NB4 (cell line): ENCODE measurements around the gene TMUB2.
A peak's percentile ranks its signal among the peaks of the same experiment; 100 is the strongest.
"Not testable (repeated sequence)": the region's sequence is repeated elsewhere in the genome, so short reads cannot be mapped to it uniquely, and the experiment has no call there.

Experiments used
- DNase-seq: peaks from one replicate; pipeline ENCODE4 v3.0.0; 2010; ENCODE audit warnings: low read depth
- H3K4me3 ChIP-seq: one replicate; pipeline ENCODE4 v1.5.1; 2011; ENCODE audit warnings: mild to moderate bottlenecking, low read depth, low read length, moderate library complexity
- MAX ChIP-seq: IDR thresholded peaks from 2 replicates; pipeline ENCODE4 v1.6.1; 2011; ENCODE audit warnings: low read depth, low read length
- MYC ChIP-seq: IDR thresholded peaks from 2 replicates; pipeline ENCODE4 v1.6.1; 2011; ENCODE audit warnings: low read depth, low read length
- POLR2A ChIP-seq: IDR thresholded peaks from 2 replicates; pipeline ENCODE4 v1.6.1; 2011; ENCODE audit warnings: mild to moderate bottlenecking; ENCODE audit not compliant: insufficient read length; ENCODE audit errors: extremely low read depth
- TF ChIP-seq, protein P1 (sequence below): IDR thresholded peaks from one replicate; pipeline ENCODE4 v1.5.1; 2012; ENCODE audit warnings: low read depth, low read length

Gene TMUB2

GRCh38 chr17:44236444-44236991 is 49.7 kb downstream of the TMUB2 start:
- no peak for DNase-seq
- no peak overlapping the region for H3K4me3 ChIP-seq
- no peak for TF ChIP-seq MAX
- TF ChIP-seq, protein P1, sequence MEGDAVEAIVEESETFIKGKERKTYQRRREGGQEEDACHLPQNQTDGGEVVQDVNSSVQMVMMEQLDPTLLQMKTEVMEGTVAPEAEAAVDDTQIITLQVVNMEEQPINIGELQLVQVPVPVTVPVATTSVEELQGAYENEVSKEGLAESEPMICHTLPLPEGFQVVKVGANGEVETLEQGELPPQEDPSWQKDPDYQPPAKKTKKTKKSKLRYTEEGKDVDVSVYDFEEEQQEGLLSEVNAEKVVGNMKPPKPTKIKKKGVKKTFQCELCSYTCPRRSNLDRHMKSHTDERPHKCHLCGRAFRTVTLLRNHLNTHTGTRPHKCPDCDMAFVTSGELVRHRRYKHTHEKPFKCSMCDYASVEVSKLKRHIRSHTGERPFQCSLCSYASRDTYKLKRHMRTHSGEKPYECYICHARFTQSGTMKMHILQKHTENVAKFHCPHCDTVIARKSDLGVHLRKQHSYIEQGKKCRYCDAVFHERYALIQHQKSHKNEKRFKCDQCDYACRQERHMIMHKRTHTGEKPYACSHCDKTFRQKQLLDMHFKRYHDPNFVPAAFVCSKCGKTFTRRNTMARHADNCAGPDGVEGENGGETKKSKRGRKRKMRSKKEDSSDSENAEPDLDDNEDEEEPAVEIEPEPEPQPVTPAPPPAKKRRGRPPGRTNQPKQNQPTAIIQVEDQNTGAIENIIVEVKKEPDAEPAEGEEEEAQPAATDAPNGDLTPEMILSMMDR = no peak
- TF ChIP-seq POLR2A = no peak
- TF ChIP-seq MYC = no peak

- not testable (repeated sequence) for DNase-seq, H3K4me3 ChIP-seq
These were observed 51.1 kb downstream of the TMUB2 start for GRCh38 chr17:44237886-44238285.

DNA sequence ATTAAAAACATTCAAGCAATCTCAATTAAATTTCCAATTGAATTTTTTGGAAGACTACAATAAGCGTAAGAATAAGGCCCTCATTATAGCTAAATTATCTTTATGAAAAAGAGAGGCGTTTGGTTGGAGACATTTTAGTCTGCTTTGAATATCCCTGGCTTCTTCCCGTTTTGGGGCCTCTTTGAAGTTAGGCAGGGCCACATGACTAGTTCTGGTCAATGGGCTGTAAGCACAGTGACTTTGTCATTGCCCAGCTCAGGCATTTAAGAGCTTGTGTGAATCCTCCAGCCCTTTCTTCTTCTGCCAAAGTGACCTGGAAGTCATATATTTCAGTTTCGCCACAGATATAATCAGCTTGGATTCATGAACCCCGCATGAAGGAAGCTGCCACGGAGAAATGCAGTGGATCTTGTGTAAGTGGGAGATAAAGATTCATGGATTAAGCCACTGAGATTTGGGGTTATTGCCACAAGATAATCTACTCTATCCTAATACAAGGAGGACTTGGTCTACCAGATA is 54.4 kb downstream of the TMUB2 start:
- TF ChIP-seq, protein P1 = no peak
- TF ChIP-seq MAX (no peak), MYC (no peak), POLR2A (no peak)
- peak; percentile 34 for DNase-seq
- no peak overlapping the region for H3K4me3 ChIP-seq
